GM23338 (cell line): Measurements from ENCODE around the gene SLC9A3. TPM values are rescaled to one million over a fixed set of nuclear protein-coding genes. Genes with fewer than 3 reads are reported as not detected.

ENCODE experiments used
- ATAC-seq: fragments of 200-7000 bp; cut with Tn5 transposase; 3 replicates; pipeline ENCODE4 v1.9.1; 2020
- DNase-seq: peaks from one replicate; pipeline ENCODE4 v3.0.0-alpha.2; 2015; ENCODE audit warnings: low spot score
- H2AFZ ChIP-seq: fragments of 200-600 bp; sonication (generic); 2 replicates; pipeline ENCODE4 v1.8.0; 2016; ENCODE audit warnings: antibody characterized with exemption, mild to moderate bottlenecking, moderate library complexity
- H3F3A ChIP-seq: fragments of 200-600 bp; sonication (generic); replicated peaks from 2 replicates; pipeline ENCODE4 v1.8.0; 2017; ENCODE audit warnings: antibody characterized with exemption, mixed run types, low read depth
- H3K27ac ChIP-seq: fragments of 200-600 bp; sonication (generic); 2 replicates; pipeline ENCODE4 v1.6.1; 2016; ENCODE audit warnings: low read depth
- H3K27me3 ChIP-seq: fragments of 200-600 bp; sonication (generic); 2 replicates; pipeline ENCODE4 v1.8.0; 2016; ENCODE audit warnings: mild to moderate bottlenecking, mixed run types, moderate library complexity; ENCODE audit not compliant: insufficient read depth
- H3K36me3 ChIP-seq: fragments of 200-600 bp; sonication (generic); 2 replicates; pipeline ENCODE4 v1.8.0; 2016; ENCODE audit warnings: mild to moderate bottlenecking; ENCODE audit not compliant: insufficient read depth
- H3K4me1 ChIP-seq: fragments of 200-600 bp; sonication (generic); 2 replicates; pipeline ENCODE4 v1.8.0; 2016; ENCODE audit warnings: mild to moderate bottlenecking, moderate library complexity; ENCODE audit not compliant: insufficient read depth
- H3K4me2 ChIP-seq: fragments of 200-600 bp; sonication (generic); 2 replicates; pipeline ENCODE4 v1.7.1; 2017; ENCODE audit warnings: mixed run types
- H3K4me3 ChIP-seq: fragments of 200-600 bp; sonication (generic); 2 replicates; pipeline ENCODE4 v1.6.1; 2016; ENCODE audit warnings: mixed run types
- H3K79me2 ChIP-seq: fragments of 200-600 bp; sonication (generic); replicated peaks from 2 replicates; pipeline ENCODE4 v1.8.0; 2017; ENCODE audit warnings: mild to moderate bottlenecking; ENCODE audit not compliant: insufficient read depth
- H3K9me2 ChIP-seq: fragments of 200-600 bp; sonication (generic); 2 replicates; pipeline ENCODE4 v1.8.0; 2017; ENCODE audit not compliant: insufficient read depth
- H4K20me1 ChIP-seq: fragments of 200-600 bp; sonication (generic); replicated peaks from 2 replicates; pipeline ENCODE4 v1.8.0; 2017; ENCODE audit warnings: mild to moderate bottlenecking; ENCODE audit not compliant: insufficient read depth
- H3K27ac Mint-ChIP-seq: 2 replicates; pipeline ENCODE4 v1.8.0; 2020; ENCODE audit warnings: inconsistent platforms, mild to moderate bottlenecking, moderate library complexity, mixed read lengths
- H3K27me3 Mint-ChIP-seq: 3 replicates; pipeline ENCODE4 v1.8.0; 2022; ENCODE audit warnings: low read depth, mild to moderate bottlenecking, moderate library complexity, mixed read lengths, inconsistent platforms; ENCODE audit not compliant: insufficient read depth, poor library complexity
- H3K36me3 Mint-ChIP-seq: 3 replicates; pipeline ENCODE4 v1.8.0; 2021; ENCODE audit warnings: low read depth, mild to moderate bottlenecking, inconsistent platforms, moderate library complexity, mixed read lengths
- H3K4me1 Mint-ChIP-seq: 3 replicates; pipeline ENCODE4 v1.8.0; 2020; ENCODE audit warnings: mild to moderate bottlenecking, inconsistent platforms, mixed read lengths
- H3K4me3 Mint-ChIP-seq: 3 replicates; pipeline ENCODE4 v1.8.0; 2021; ENCODE audit warnings: moderate library complexity, mild to moderate bottlenecking, inconsistent platforms, mixed read lengths
- H3K9me3 Mint-ChIP-seq: 3 replicates; pipeline ENCODE4 v1.8.0; 2020; ENCODE audit warnings: moderate library complexity, mild to moderate bottlenecking, inconsistent platforms, mixed read lengths
- CREB1 ChIP-seq: fragments of 250-450 bp; sonication (Bioruptor Pico); IDR thresholded peaks from 2 replicates; pipeline ENCODE4 v1.5.0; 2020; ENCODE audit warnings: low read depth, mild to moderate bottlenecking, moderate library complexity
- EZH2phosphoT487 ChIP-seq: fragments of 200-600 bp; sonication (generic); IDR thresholded peaks from one replicate; pipeline ENCODE4 v1.8.1; 2018; ENCODE audit warnings: antibody characterized with exemption; ENCODE audit not compliant: unreplicated experiment
- JUNB ChIP-seq: IDR thresholded peaks from one replicate; pipeline ENCODE4 v1.6.1; 2016; ENCODE audit warnings: antibody characterized with exemption; ENCODE audit not compliant: unreplicated experiment
- NANOG ChIP-seq: IDR thresholded peaks from 2 replicates; pipeline ENCODE4 v1.6.1; 2016; ENCODE audit warnings: antibody characterized with exemption, borderline replicate concordance
- POLR2AphosphoS5 ChIP-seq: IDR thresholded peaks from 2 replicates; pipeline ENCODE4 v1.6.1; 2016; ENCODE audit warnings: antibody characterized with exemption, low read depth
- REST ChIP-seq: IDR thresholded peaks from one replicate; pipeline ENCODE4 v1.6.1; 2018; ENCODE audit warnings: antibody characterized with exemption; ENCODE audit not compliant: unreplicated experiment
- STAT1 ChIP-seq: IDR thresholded peaks from one replicate; pipeline ENCODE4 v1.6.1; 2016; ENCODE audit warnings: antibody characterized with exemption; ENCODE audit not compliant: unreplicated experiment
- ZNF114 ChIP-seq: fragments of 250-450 bp; sonication (Bioruptor Pico); IDR thresholded peaks from 2 replicates; pipeline ENCODE4 v1.5.0; 2020; ENCODE audit warnings: mild to moderate bottlenecking, moderate library complexity
- ZNF462 ChIP-seq: fragments of 250-450 bp; sonication (Bioruptor Pico); IDR thresholded peaks from 2 replicates; pipeline ENCODE4 v1.5.0; 2020; ENCODE audit warnings: mild to moderate bottlenecking, moderate library complexity
- polyA plus RNA-seq: library from polyadenylated mRNA; unstranded; fragments of >200 nt; fragmentation: Nextera tagmentation; extraction: Ambion mirVana; gene quantifications from 2 replicates; pipeline ENCODE4 v1.2.1, GENCODE V29; 2016
- total RNA-seq: library from RNA; depleted of rRNA; stranded (reverse); fragments of >200 nt; shearing (Covaris generic); gene quantifications from 2 replicates; pipeline ENCODE4 v1.2.3, GENCODE V29; 2014
- TF ChIP-seq, protein P1 (sequence below), 2 experiments: fragments of 200-600 bp in 1 of 2; sonication (generic) in 1 of 2; conservative IDR thresholded peaks; 2 replicates each; pipeline versions ENCODE4 v1.5.1 to v1.6.1; 2016 to 2017; ENCODE audit warnings: antibody characterized with exemption in 2 of 2, low read depth in 2 of 2, mild to moderate bottlenecking in 2 of 2, moderate library complexity in 1 of 2

The SLC9A3 gene
- total and polyA plus RNA-seq, 2 experiments from 2014 or later = 0.39 to 3.1 TPM

DNA sequence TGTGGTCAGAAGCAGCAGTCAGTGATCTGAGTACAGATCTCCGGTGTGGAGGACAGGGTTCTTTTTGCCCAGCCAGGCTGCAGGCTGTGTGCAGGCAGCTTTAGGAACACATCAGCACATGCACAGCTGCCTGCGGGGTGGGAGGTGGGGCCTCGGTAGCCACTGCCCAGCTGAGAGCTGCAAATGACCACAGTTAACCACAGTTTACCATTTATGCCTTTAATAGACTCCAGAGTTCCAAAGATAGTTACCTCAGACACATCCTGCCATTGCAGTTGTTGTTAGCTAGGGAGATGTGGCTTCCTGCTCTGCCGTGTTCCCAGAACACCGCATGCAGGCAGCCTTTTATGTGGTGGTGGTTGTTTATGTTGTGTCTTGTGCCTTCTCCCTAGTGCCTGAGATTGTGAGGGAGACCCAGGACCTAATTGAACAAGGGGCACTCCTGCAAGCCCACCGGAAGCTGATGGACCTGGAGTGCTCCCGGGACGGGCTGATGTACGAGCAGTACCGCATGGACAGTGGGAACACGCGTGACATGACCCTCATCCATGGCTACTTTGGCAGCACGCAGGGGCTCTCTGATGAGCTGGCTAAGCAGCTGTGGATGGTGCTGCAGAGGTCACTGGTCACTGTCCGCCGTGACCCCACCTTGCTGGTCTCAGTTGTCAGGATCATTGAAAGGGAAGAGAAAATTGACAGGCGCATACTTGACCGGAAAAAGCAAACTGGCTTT lies 71.1 kb downstream of the SLC9A3 start (continued):
- TF ChIP-seq ZNF462 (no peak), EZH2phosphoT487 (no peak), NANOG (no peak)

DNA sequence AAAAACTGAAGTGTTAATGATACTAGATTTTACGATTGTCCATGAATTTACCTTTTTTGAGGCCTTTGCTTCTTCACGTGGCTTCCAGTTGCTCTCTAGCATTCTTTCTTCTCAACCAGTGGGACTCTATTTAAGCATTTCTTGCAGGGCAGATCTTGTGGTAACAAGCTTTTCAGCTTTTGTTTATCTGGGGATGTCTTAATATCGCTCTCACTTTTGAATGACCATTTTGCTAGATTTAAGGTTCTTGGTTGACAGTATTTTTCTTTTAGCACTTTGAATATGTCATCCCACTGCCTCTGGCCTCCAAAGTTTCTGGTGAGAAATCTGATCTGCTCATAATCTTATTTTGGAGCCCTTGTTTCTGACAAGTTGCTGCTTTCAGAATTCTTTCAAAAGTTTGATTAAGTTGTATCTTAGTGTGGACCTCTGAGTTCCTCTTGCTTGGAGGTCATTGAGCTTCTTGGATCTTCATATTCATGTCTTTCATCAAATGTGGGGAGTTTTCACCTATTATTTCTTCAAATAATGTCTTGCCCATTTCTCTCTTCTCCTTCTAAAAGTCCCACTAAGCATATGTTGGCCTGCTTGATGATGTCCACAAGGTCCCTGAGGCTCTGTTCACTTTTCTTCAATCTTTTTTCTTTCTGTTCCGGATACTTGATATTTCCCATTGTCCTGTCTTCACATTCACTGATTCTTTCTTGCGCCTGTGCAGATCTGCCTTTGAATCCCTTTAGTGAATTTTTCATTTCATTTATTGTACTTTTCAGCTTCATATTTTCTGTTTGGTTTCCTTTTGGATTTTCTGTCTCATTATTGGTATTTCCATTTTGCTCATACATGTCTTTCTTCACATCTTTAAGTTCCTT lies 72.4 kb downstream of the SLC9A3 start:
- H3K4me1 Mint-ChIP-seq = peaks cover 14% of the 10 kb centered on the region
- Histone ChIP-seq H3K79me2 (peaks cover 30% of the 10 kb centered on the region), H4K20me1 (peaks cover 4% of the 10 kb centered on the region; the same call in 1 of the 2 replicates), H3K36me3 (peaks cover 20% of the 10 kb centered on the region), H3K9me2 (no peaks in the 10 kb centered on the region), H3K4me3 (no peak overlapping the region), H3F3A (no peaks in the 10 kb centered on the region), H2AFZ (no peak overlapping the region), H3K4me2 (no peak overlapping the region), H3K27ac (no peak overlapping the region), H3K27me3 (no peaks in the 10 kb centered on the region), H3K4me1 (peaks cover 4% of the 10 kb centered on the region)
- peaks cover 3% of the 10 kb centered on the region for H3K27me3 Mint-ChIP-seq
- H3K4me3 Mint-ChIP-seq = no peak overlapping the region
- no peak for DNase-seq
- peaks cover 70% of the 10 kb centered on the region for H3K36me3 Mint-ChIP-seq
- H3K27ac Mint-ChIP-seq = no peak overlapping the region
- no peaks in the 10 kb centered on the region; the same call in 2 of the 3 replicates for H3K9me3 Mint-ChIP-seq
- ATAC-seq = no peak
- TF ChIP-seq JUNB (no peak), ZNF114 (no peak), REST (no peak), POLR2AphosphoS5 (no peak), STAT1 (no peak), CREB1 (CRISPR knock-in tag) (no peak), EZH2phosphoT487 (no peak)
- TF ChIP-seq, protein P1, sequence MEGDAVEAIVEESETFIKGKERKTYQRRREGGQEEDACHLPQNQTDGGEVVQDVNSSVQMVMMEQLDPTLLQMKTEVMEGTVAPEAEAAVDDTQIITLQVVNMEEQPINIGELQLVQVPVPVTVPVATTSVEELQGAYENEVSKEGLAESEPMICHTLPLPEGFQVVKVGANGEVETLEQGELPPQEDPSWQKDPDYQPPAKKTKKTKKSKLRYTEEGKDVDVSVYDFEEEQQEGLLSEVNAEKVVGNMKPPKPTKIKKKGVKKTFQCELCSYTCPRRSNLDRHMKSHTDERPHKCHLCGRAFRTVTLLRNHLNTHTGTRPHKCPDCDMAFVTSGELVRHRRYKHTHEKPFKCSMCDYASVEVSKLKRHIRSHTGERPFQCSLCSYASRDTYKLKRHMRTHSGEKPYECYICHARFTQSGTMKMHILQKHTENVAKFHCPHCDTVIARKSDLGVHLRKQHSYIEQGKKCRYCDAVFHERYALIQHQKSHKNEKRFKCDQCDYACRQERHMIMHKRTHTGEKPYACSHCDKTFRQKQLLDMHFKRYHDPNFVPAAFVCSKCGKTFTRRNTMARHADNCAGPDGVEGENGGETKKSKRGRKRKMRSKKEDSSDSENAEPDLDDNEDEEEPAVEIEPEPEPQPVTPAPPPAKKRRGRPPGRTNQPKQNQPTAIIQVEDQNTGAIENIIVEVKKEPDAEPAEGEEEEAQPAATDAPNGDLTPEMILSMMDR (conservative IDR thresholded peaks at IDR 0.05; ENCODE audit: low read depth in 2 of 2) = no peak
